K562 (cell line): ENCODE results near the gene CCSER2. TPM values are rescaled to one million over a fixed set of nuclear protein-coding genes. Genes with fewer than 3 reads are reported as not detected.

Experiments
- ATAC-seq: fragments of 200-7000 bp; cut with Tn5 transposase; 3 replicates; pipeline ENCODE4 v1.9.1; 2020; ENCODE audit warnings: moderate library complexity
- BruUV-seq: library from RNA; stranded (reverse); fragments of 400-500 nt; replicated peaks from 2 replicates; lab custom pipeline; 2021; lab: Mats Ljungman, UMichigan
- CTCF ChIA-PET: fragments of 300-600 bp; formaldehyde crosslinking; extraction: SDS; loops from one replicate; lab custom pipeline; 2021; ENCODE audit warnings: low intra/inter-chr PET ratio; lab: Yijun Ruan, JAX
- POLR2A ChIA-PET: fragments of 300-600, 350-650 bp; sonication (Branson Sonifier 250); formaldehyde crosslinking; extraction: SDS; loops from one replicate; lab custom pipeline; 2021; ENCODE audit warnings: antibody characterized with exemption, inconsistent platforms; lab: Yijun Ruan, JAX
- DNase-seq, 4 experiments: peaks; one replicate each; pipeline versions ENCODE4 v3.0.0 to v3.0.0-alpha.2; 2011 to 2018; ENCODE audit warnings: low spot score in 3 of 4, mixed read lengths in 3 of 4; ENCODE audit errors: extremely low read depth in 1 of 4
- FAIRE-seq: peaks from 2 replicates; lab custom pipeline; 2011; peaks lifted over from hg19 to GRCh38; lab: Jason Lieb, UNC
- H2AFZ ChIP-seq: 2 replicates; pipeline ENCODE4 v1.6.0; 2011; ENCODE audit warnings: low read depth, low read length, control low read depth, inconsistent platforms
- H3K27ac ChIP-seq: fragments of 200-600 bp; 3 replicates; pipeline ENCODE4 v1.8.0; 2011; ENCODE audit warnings: low read depth, mild to moderate bottlenecking, control low read depth, inconsistent platforms, low read length, moderate library complexity, mixed read lengths; ENCODE audit errors: extremely low read depth
- H3K27me3 ChIP-seq, 2 experiments: fragments of 300-600 bp in 1 of 2; 2 replicates in 1 of 2; 3 replicates in 1 of 2; pipeline versions ENCODE4 v1.6.0 to v1.8.0; 2011; ENCODE audit warnings: inconsistent platforms in 2 of 2, low read length in 2 of 2, mild to moderate bottlenecking in 1 of 2, mixed read lengths in 1 of 2, moderate library complexity in 1 of 2; ENCODE audit not compliant: control insufficient read depth in 2 of 2, insufficient read depth in 2 of 2
- H3K36me3 ChIP-seq: fragments of 300-600 bp; 3 replicates; pipeline ENCODE4 v1.8.0; 2011; ENCODE audit warnings: mild to moderate bottlenecking, low read length, inconsistent platforms; ENCODE audit not compliant: control insufficient read depth, insufficient read depth
- H3K4me1 ChIP-seq, 2 experiments: fragments of 200-600 bp in 1 of 2; replicated peaks in 1 of 2; 2 replicates in 1 of 2; 3 replicates in 1 of 2; pipeline versions ENCODE4 v1.5.1 to v1.8.0; 2011; ENCODE audit warnings: inconsistent platforms in 2 of 2, low read length in 2 of 2, mild to moderate bottlenecking in 1 of 2, mixed read lengths in 1 of 2, moderate library complexity in 1 of 2; ENCODE audit not compliant: control insufficient read depth in 2 of 2, insufficient read depth in 2 of 2
- H3K4me2 ChIP-seq: 2 replicates; pipeline ENCODE4 v1.6.1; 2011; ENCODE audit warnings: low read length, control low read depth, inconsistent platforms, mixed read lengths; ENCODE audit not compliant: insufficient read depth
- H3K4me3 ChIP-seq: fragments of 200-600 bp; sonication (generic), shearing (Covaris generic); 2 replicates; pipeline ENCODE4 v1.5.1; 2016; ENCODE audit warnings: control low read depth, inconsistent platforms
- H3K79me2 ChIP-seq: fragments of 200-600 bp; 3 replicates; pipeline ENCODE4 v1.8.0; 2011; ENCODE audit warnings: low read length, inconsistent platforms; ENCODE audit not compliant: control insufficient read depth, insufficient read depth
- H3K9ac ChIP-seq, 2 experiments: 2 replicates each; pipeline versions ENCODE4 v1.6.0 to v1.6.1; 2011; ENCODE audit warnings: low read depth in 2 of 2, low read length in 2 of 2, control low read depth in 1 of 2, inconsistent platforms in 1 of 2, mild to moderate bottlenecking in 1 of 2, mixed read lengths in 1 of 2; ENCODE audit not compliant: insufficient read depth in 1 of 2
- H3K9me1 ChIP-seq: one replicate; pipeline ENCODE4 v1.6.0; 2011; ENCODE audit warnings: inconsistent platforms, mild to moderate bottlenecking, low read length, moderate library complexity; ENCODE audit not compliant: control insufficient read depth, insufficient read depth
- H3K9me3 ChIP-seq: replicated peaks from 2 replicates; pipeline ENCODE4 v1.5.1; 2011; ENCODE audit warnings: low read depth, low read length, inconsistent platforms; ENCODE audit not compliant: control insufficient read depth, insufficient read depth
- H4K20me1 ChIP-seq: replicated peaks from 2 replicates; pipeline ENCODE4 v1.6.1; 2011; ENCODE audit warnings: low read length, inconsistent platforms, mixed read lengths; ENCODE audit not compliant: control insufficient read depth, insufficient read depth
- BRF1 ChIP-seq: IDR thresholded peaks from 3 replicates; pipeline ENCODE4 v1.6.1; 2011; ENCODE audit warnings: borderline replicate concordance, mild to moderate bottlenecking; ENCODE audit not compliant: insufficient read length; ENCODE audit errors: extremely low read depth
- EZH2 ChIP-seq: IDR thresholded peaks from 2 replicates; pipeline ENCODE4 v1.6.1; 2012; ENCODE audit warnings: low read depth, mild to moderate bottlenecking, inconsistent platforms, low read length, borderline replicate concordance
- FOXP1 ChIP-seq: sonication (generic); formaldehyde crosslinking; IDR thresholded peaks from 2 replicates; pipeline ENCODE4 v1.8.0; 2022; ENCODE audit warnings: mild to moderate bottlenecking, missing genetic modification reagents
- MAX ChIP-seq: sonication (generic); formaldehyde crosslinking; IDR thresholded peaks from 2 replicates; pipeline ENCODE4 v1.9.0; 2022; ENCODE audit warnings: mild to moderate bottlenecking, missing genetic modification reagents
- MXI1 ChIP-seq: IDR thresholded peaks from 2 replicates; pipeline ENCODE4 v1.6.1; 2011; ENCODE audit warnings: low read depth, mild to moderate bottlenecking, improper control_type of control experiment, low read length
- NFXL1 ChIP-seq: fragments of 450-650 bp; formaldehyde crosslinking; IDR thresholded peaks from 2 replicates; pipeline ENCODE4 v1.4.0; 2021; ENCODE audit warnings: mild to moderate bottlenecking
- OTX1 ChIP-seq: fragments of 450-650 bp; formaldehyde crosslinking; IDR thresholded peaks from 2 replicates; pipeline ENCODE4 v1.4.0; 2022; ENCODE audit warnings: mild to moderate bottlenecking
- RCOR1 ChIP-seq, 2 experiments: IDR thresholded peaks; 2 replicates each; pipeline ENCODE4 v1.6.1; 2012; ENCODE audit warnings: low read depth in 2 of 2, low read length in 2 of 2, borderline replicate concordance in 1 of 2, improper control_type of control experiment in 1 of 2
- ZBED1 ChIP-seq: IDR thresholded peaks from 2 replicates; pipeline ENCODE4 v1.6.1; 2014
- ZNF551 ChIP-seq: fragments of 250-450 bp; sonication (Bioruptor Pico); IDR thresholded peaks from 2 replicates; pipeline ENCODE4 v1.5.0; 2021; ENCODE audit warnings: mild to moderate bottlenecking, moderate library complexity
- ZNF77 ChIP-seq: fragments of 250-450 bp; sonication (Bioruptor Pico); IDR thresholded peaks from 2 replicates; pipeline ENCODE4 v1.5.0; 2020
- WGBS: fragments of 100-300 bp; shearing (Covaris generic); methylation state at CpG from one replicate; pipeline ENCODE4 v1.1.6; 2016; ENCODE audit warnings: low coverage, mixed read lengths; ENCODE audit not compliant: insufficient coverage; ENCODE audit errors: missing lambda C conversion rate; 5-methylcytosine and 5-hydroxymethylcytosine counted together
- in situ Hi-C: fragments of 300-500 bp; cut with MboI; formaldehyde crosslinking; loops from 4 replicates; pipeline ENCODE4 v1.15.0; 2018; ENCODE audit warnings: inconsistent platforms, mixed read lengths
- intact Hi-C: fragments of 100-400 bp; cut with micrococcal nuclease; formaldehyde crosslinking; loops from 2 replicates; pipeline ENCODE4 v1.14.2; 2022
- polyA plus RNA-seq, 8 experiments: library from polyadenylated mRNA; depleted of rRNA in 4 of 8; stranded (reverse) in 5 of 8; unstranded in 3 of 8; fragments of >200 nt; fragmentation: Nextera tagmentation in 2 of 8; fragmentation: Illumina TruSeq in 1 of 8; extraction: Ambion mirVana in 2 of 8; extraction: Trizol in 1 of 8; gene quantifications; 2 replicates each; pipeline versions ENCODE4 v1.2.1 to v1.2.3, GENCODE V29; 2011 to 2014; ENCODE audit warnings: inconsistent platforms in 1 of 8, missing spikeins in 1 of 8
- total RNA-seq, 7 experiments: library from RNA; depleted of rRNA in 6 of 7; stranded (reverse); fragments of >200 nt in 6 of 7; fragmentation: Illumina TruSeq in 2 of 7; extraction: Trizol in 2 of 7; gene quantifications; 2 replicates each; pipeline versions ENCODE4 v1.2.1 to v1.2.3, GENCODE V29; 2011 to 2021; ENCODE audit warnings: low replicate concordance in 1 of 7
- TF ChIP-seq, protein P1 (sequence below): fragments of 450-650 bp; formaldehyde crosslinking; IDR thresholded peaks from 2 replicates; pipeline ENCODE4 v1.4.0; 2020; ENCODE audit warnings: mild to moderate bottlenecking, moderate library complexity

Gene CCSER2
- total and polyA plus RNA-seq, 9 of the 15 experiments (the other 6 are each of a cell fraction or from before 2014, with no cell fraction given), result 2.7 to 15.1 (median 9.7) TPM

DNA sequence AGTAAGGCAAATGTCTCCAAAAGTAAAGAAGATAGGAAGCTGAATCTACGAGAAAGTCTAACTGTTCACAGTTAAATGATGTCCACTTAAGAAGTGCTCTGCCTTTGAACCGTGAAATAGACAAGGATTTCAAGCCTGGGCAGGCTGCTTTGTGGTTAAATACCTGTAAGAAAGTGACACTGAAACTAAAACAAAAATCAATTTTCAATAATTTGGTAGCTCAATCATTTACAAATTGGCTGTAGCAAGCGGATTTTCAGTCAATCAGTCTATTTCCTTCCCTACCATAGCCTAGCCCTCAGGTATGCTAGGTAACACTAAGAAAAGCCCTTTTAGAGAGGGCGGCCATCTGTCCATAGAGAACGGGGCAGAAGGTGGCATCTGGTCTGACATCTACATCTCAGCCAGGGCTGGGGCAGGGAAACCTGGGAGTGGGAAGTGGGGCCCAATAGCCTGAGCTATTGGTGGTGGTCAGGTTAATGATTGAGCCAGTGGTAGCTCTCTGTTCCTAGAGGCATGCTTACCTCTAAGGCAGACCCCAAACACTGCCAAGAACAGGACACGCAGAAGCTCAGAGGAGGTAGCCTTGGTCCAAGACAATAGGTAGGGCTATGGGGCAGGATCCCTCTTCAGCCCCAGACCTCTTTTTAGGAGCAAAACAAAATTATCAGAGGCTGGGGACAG is 223.2 kb downstream of the CCSER2 start:
- Histone ChIP-seq H3K4me3 (no peak overlapping the region), H3K79me2 (no peaks in the 10 kb centered on the region), H3K27me3 (peaks cover 0 to 9% of the 10 kb centered on the region in 2 experiments; a peak in 3 of 5 replicates), H3K4me2 (no peak overlapping the region), H3K27ac (no peak overlapping the region), H3K36me3 (no peaks in the 10 kb centered on the region), H4K20me1 (no peaks in the 10 kb centered on the region), H2AFZ (no peak overlapping the region), H3K9ac (no peak overlapping the region), H3K9me3 (no peaks in the 10 kb centered on the region), H3K4me1 (peaks cover 0 to 2% of the 10 kb centered on the region in 2 experiments; a peak in 1 of 5 replicates), H3K9me1 (no peaks in the 10 kb centered on the region)
- TF ChIP-seq, protein P1, sequence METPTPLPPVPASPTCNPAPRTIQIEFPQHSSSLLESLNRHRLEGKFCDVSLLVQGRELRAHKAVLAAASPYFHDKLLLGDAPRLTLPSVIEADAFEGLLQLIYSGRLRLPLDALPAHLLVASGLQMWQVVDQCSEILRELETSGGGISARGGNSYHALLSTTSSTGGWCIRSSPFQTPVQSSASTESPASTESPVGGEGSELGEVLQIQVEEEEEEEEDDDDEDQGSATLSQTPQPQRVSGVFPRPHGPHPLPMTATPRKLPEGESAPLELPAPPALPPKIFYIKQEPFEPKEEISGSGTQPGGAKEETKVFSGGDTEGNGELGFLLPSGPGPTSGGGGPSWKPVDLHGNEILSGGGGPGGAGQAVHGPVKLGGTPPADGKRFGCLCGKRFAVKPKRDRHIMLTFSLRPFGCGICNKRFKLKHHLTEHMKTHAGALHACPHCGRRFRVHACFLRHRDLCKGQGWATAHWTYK (CRISPR knock-in tag), result no peak
- TF ChIP-seq MAX (CRISPR knock-in tag) (no peak), ZBED1 (no peak), OTX1 (CRISPR knock-in tag) (no peak), ZNF77 (CRISPR knock-in tag) (no peak), NFXL1 (no peak), FOXP1 (CRISPR knock-in tag) (no peak), RCOR1 (IDR thresholded peaks at IDR 0.05; ENCODE audit: borderline replicate concordance in 1 of 2, low read depth in 2 of 2, low read length in 2 of 2) (no peak), ZNF551 (no peak), EZH2 (no peak), MXI1 (no peak), BRF1 (no peak)
- in situ Hi-C loops, result no loop called here
- no TSS peak for BruUV-seq
- ATAC-seq, result no peak
- 0% methylated on average over 6 of the region's 6 CpGs for WGBS
- no peak for FAIRE-seq
- DNase-seq, result no peak
- ChIA-PET POLR2A (interaction anchor here (0.6 kb wide), 1 partner anchor 382 kb away, joined by 3 read pairs; no protein-coding TSS in a partner anchor), CTCF (interaction anchor here (0.6 kb wide), 1 partner anchor 14 kb away, joined by 3 read pairs; no protein-coding TSS in a partner anchor)
- intact Hi-C loops, result no loop called here
